ENCODE measurements around the gene REX1BD.

The REX1BD gene

DNA sequence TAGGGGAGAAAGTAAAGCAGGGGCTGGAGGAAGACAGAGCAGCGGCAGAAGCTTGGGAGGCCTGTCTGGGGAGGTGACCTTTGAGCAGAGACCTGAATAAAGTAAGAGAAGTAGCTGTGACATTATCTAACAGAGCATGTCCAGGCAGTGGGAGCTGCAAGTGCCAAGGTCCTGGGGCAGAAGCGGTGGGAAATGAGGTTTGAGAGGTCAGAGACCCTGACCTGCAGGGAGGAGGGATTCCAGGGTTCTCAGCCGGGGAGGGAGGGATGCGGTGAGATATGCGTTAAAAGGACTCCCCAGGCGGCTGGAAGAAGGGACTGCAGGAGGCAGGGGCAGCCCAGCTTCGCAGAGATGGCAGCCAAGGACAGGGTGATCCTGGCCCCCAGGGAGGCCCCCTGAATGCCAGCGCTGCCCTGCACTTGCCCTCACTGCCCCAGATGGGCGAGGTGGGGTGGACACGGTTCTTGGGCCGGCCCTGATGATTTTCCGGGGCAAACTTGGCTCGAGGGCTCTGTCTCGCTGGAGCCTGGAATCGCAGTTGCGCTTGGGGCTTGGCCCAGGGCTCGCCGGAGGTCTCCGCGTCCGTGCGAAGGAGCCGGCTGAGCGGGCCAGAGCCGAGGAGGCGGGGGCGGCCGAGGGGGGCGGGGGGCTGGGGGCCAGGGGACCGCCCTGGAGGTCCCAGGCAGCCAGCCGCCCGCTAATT, 14.8 kb downstream of the REX1BD start:
- DNase-seq (ENCODE audit: low spot score): no peak

- DNase-seq (ENCODE audit: low spot score): no peak
Measured at GRCh38 chr19:18603958-18604819, 15.6 kb downstream of the REX1BD start.

DNA sequence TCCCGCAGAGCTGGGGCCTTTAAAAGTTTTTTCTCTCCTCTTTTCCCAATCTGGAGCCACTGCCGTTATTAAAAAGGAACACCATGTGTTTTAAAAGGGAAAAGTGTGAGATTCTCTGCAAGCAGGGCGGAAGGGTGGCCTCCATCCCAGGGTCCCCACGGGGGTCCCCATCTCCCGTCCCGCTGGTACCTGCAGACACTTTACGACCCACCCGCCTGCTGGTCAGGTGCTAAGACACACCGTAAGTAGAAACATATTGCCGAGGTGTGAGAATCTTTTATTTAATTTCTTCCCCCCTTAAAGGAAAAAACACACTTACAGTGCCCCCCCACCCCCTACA, 16.2 kb downstream of the REX1BD start:
- DNase-seq (ENCODE audit: low spot score): no peak

DNA sequence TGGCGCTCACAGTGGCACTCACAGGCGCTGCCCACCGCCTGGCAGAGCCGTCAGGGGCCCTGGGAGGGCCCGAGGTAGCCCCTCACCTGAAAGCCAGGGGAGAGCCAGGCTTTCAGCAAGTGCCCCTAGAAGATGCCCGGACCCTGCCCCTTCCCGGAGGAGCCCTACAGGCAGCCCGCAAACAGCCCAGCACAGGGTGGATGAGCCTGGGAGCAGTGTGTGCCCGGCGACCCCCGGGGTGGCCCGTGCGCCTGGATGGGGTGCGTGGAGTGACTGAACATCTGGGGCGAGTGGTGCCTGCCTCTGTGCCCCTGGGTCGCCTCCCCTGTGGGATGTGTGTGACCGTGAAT, 16.6 kb downstream of the REX1BD start:
- no peak for DNase-seq (ENCODE audit: low spot score)

GRCh38 chr19:18605546-18606280, 17.1 kb downstream of the REX1BD start:
- no peak for DNase-seq (ENCODE audit: low spot score)

- no peak for DNase-seq (ENCODE audit: low spot score)
Measured at GRCh38 chr19:18606281-18607225, 18.0 kb downstream of the REX1BD start, which contains the start of gene CRLF1. Gene CRLF1, minus strand, starts transcription at chr19:18606799. Its CDS starts 143 bp downstream, at chr19:18606656.

- DNase-seq (ENCODE audit: low spot score): no peak
Measured at GRCh38 chr19:18607226-18608101, 18.9 kb downstream of the REX1BD start.

DNA sequence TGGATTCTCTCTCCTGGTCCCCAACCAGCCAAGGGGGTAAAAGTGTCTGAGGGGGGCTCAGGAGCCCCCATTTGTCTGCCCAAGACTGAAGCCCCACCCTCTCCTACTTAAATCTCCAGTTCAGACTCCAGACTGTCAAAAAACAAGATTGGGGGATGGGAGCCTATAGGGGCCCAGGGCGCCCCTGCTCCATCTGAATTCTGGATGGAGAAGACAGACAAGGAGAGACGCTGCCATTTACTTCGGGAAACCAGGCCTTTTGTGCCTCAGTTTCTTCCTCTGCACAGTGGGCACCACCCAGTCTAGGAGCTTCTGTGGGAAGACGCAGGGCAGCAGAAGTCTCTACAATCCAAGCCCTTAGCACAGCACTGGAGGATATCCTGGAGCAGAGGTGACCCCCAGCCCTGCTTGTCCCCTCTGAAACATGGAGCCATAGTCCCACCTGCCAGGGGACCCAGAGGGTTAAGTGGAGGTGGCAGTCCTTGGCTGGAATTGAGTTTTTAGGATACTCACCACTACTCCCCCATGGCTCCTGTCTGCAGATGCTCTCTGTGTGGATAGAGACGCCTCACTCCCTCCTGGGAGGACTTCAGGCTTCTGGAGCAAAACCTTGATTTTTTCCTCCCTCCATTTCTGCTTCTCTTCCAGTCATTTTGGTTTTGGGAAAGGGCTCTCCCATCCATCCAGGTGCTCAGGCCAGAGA, 19.7 kb downstream of the REX1BD start:
- DNase-seq (ENCODE audit: low spot score): no peak

DNA sequence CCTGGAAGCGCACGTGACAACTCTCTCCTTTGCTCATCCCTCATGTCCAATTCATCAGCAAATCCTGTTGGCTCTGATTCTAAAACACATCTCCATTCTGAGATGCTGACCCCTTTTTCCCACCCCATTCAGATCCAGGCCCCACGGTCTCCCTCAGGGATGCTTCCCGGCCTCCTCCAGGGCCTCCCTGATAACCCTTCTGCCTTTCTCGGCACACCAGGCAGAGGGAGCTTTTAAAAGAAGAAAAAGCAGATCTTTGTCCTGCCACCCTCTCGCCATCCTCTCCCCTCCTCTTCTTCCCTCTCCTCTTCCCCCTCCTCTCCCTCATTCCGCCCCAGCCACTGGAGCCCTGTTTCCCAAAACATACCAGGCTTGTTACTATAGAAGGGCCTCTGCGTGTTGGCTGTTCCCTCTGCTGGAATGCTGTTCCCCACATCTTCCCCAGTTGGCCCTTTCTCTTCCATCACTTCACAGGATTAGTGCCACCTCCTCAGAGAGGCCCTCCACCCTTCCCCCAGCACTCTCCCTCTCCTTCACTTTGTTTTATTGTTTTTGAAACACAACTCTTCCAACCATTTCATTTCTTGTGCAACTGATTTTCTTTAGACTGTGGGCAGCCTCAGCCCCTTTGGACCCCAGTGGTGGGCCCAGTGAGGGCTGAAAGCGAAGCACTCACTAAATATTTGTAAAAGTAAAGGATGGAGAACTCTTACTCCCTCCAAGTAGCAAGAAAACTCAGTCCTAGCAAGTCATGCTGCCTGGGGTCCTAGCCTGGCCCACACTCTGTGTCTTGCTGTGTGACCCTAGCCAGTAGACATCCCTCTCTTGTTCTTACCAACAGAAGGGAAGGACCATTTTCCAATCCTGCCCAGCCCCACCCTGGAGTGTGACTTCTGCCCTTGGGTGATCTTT, 20.5 kb downstream of the REX1BD start:
- DNase-seq (ENCODE audit: low spot score): no peak

- DNase-seq (ENCODE audit: low spot score): no peak
Measured at GRCh38 chr19:18609717-18610051, 21.1 kb downstream of the REX1BD start.

DNA sequence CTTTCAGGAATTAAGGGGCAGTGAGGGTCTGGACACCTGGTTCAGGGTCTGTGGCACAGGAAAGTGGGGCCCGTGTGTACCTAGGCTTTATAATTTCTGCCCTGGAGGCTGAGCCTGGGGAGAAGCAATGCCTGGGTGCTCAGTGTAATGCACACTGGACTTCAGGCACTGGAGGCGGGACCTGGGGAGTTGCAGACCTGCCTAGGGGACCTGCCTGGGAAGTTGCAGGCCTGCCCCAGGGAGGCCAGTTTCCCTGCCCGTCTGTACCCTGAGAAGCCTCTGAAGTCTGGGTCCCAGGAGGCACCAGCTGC, 21.6 kb downstream of the REX1BD start:
- DNase-seq (ENCODE audit: low spot score): no peak

- no peak for DNase-seq (ENCODE audit: low spot score)
Measured at GRCh38 chr19:18610556-18611326, 22.1 kb downstream of the REX1BD start.

DNA sequence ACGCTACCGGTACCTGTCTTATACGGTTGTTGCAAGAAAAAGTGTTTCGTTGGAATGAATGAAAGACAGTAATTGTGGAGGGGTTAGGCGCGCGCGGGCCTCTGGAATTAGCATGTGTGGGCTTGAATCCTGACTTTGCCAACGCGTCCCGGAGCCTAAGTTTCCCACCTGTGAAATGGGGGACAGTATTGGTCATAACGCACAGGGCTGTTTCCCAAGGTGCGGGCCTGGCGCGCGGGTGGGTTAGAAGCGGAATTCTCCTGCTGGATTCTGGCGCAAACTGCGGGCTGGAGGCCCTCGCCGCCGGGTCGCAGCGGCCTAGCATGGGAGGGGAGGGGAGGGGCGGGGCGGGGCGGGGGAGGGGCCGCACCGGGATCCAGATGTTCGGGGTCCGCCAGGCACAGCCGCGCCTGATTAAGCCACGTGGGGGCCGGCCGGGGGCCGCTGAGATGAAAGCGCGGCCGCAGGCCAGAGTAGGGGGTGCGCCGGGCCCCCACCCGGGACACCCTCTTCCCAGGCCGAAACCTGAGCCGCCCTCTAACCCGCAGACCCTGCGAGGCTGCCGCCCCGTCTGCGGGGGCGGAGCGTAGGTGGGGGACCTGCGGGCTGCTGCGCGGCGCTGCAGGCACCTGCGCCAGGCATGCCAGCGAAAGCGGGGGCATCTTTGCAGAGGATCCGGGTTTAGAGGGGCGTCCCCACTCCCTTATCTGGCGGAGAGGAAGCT, 22.9 kb downstream of the REX1BD start:
- peak; percentile 49 for DNase-seq (ENCODE audit: low spot score)

- DNase-seq (ENCODE audit: low spot score): no peak
Measured at GRCh38 chr19:18612051-18612771, 23.6 kb downstream of the REX1BD start.

GRCh38 chr19:18612772-18613588, 24.4 kb downstream of the REX1BD start, which contains the start of gene TMEM59L:
Gene TMEM59L, plus strand, starts transcription at chr19:18612870. Its CDS starts 89 bp downstream, at chr19:18612959.
- DNase-seq (ENCODE audit: low spot score): peak; percentile 58

DNA sequence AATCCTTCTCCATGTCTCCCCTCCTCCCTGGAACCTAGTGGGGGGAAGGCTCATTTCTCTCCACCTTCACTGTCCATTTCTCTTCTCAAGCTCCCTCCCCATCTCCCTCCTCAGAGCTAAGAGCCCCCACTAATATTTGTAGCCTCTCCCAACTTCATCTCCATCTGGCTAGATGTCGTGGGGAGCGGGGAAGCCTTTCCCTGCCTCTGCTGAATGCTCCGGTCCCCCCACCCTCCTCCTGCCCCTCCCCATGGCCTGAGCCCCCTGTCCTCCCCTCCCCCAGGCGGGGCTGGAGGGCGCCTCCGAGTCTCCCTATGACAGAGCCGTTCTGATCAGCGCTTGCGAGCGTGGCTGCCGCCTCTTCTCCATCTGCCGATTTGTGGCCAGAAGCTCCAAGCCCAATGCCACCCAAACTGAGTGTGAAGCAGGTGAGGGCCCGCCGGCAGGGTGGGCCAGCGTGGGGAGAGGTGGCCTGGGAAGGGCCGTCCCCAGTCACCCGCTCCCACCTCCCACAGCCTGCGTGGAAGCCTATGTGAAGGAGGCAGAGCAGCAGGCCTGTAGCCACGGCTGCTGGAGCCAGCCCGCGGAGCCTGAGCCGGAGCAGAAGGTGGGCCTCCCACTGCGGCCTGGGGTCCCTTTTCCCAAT, 25.1 kb downstream of the REX1BD start:
- DNase-seq (ENCODE audit: low spot score): no peak
